GM19099 (cell line): ENCODE results near the gene ZNF593OS.

ENCODE experiments used
- POLR2A ChIP-seq: IDR thresholded peaks from 3 replicates; pipeline ENCODE4 v1.6.1; 2011; ENCODE audit warnings: low read depth; ENCODE audit not compliant: insufficient read length; ENCODE audit errors: extremely low read depth

The ZNF593OS gene

DNA sequence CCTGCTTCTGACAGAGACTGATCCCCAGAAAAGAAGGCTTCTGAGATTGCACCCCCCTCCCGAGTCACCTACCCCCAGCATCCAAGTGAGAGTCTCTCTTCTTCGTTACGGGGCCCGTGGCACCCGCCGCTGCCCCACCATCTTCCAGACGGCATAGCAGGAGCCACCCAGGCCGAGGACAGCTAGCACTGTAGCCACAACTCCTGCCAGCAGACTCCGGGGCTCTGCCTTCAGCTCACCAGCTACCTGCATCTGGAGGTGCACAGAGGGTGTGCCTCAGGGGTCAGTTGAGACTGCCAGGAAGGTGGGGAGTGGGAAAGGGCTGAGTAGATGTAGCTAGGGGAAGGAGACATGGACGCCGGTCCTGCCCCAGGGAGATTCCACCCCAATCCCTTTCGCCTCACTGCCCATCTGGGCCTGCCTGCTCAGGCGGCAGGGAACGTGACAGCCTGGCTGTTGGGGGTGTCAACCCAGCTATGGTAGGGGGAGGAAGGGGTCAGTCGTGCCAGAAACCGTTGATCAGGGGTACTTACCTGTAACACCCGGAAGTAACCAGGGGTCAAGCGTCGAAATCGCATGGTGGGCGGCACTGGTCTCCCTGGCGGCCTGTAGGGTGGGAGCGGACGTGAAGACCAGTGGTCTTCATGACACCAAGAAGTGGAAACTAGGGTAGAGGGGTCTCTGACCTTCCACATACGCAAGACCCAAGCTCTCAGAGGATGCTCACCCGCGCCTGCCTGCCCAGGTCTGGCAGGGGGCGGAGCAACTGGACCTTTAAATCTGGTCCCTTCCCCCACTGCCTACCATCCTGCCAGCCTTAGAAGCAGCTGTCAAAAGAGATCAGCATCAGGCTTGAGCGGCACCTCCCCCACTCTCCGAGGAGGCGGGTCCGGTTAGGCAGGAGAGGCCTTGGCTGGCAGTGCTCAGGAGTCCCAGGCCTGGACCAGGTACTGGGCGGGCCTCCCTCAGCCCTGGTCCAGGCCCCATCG is at the start of gene ZNF593OS:
Gene ZNF593OS, minus strand, starts transcription at position 749 of the 989 bp plus-strand sequence. Its CDS starts 171 bp downstream, at position 578.
- no peak for TF ChIP-seq POLR2A

DNA sequence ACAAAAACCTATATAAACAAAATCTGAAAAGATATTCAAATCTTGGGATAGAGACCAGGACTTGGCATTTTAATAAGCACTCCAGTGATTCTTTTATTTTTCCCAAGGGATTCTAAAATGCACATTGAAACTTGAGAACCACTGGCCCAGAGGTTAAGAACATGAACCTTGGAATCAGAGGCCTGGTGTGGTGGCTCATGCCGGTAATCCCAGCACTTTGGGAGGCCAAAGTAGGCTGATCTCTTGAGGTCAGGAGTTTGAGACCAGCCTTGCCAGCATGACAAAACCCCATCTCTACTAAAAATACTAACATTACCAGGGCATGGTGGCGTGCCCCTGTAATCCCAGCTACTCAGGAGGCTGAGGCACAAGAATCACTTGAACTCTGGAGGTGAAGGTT is 49.5 kb upstream of the ZNF593OS start:
- TF ChIP-seq POLR2A = no peak

- no peak for TF ChIP-seq POLR2A
These were observed 48.7 kb upstream of the ZNF593OS start for GRCh38 chr1:26220199-26220912.

GRCh38 chr1:26218906-26219494 is 47.4 kb upstream of the ZNF593OS start:
- TF ChIP-seq POLR2A = no peak

- TF ChIP-seq POLR2A = no peak
These were observed 43.6 kb upstream of the ZNF593OS start for GRCh38 chr1:26215246-26215645.

DNA sequence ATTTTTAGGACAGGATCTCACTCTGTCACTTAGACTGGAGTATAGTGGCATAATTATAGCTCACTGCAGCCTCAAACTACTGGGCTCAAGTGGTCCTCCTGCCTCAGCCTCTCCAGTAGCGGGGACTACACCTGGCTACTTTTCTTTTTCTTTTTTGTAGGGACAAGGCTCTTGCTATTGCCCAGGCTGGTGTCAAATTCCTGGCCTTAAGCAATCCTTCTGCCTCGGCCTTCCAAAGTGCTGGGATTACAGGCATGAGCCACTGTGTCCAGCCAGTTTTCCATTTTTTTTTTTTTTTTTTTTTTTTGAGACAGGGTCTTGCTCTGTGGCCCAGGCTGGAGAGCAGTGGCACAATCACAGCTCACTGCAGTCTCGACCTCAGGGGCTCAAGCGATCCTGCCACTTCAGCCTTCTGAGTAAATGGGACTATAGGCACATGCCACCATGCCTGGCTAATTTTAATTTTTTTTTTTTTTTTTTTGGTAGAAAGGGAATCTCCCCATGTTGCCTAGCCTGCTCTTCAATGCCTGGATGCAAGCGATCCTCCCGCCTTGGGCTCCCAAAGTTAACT is 41.8 kb upstream of the ZNF593OS start:
- TF ChIP-seq POLR2A = no peak

- no peak for TF ChIP-seq POLR2A
These were observed 41.1 kb upstream of the ZNF593OS start for GRCh38 chr1:26212726-26213125.

- no peak for TF ChIP-seq POLR2A
These were observed 38.7 kb upstream of the ZNF593OS start for GRCh38 chr1:26210147-26210870.

DNA sequence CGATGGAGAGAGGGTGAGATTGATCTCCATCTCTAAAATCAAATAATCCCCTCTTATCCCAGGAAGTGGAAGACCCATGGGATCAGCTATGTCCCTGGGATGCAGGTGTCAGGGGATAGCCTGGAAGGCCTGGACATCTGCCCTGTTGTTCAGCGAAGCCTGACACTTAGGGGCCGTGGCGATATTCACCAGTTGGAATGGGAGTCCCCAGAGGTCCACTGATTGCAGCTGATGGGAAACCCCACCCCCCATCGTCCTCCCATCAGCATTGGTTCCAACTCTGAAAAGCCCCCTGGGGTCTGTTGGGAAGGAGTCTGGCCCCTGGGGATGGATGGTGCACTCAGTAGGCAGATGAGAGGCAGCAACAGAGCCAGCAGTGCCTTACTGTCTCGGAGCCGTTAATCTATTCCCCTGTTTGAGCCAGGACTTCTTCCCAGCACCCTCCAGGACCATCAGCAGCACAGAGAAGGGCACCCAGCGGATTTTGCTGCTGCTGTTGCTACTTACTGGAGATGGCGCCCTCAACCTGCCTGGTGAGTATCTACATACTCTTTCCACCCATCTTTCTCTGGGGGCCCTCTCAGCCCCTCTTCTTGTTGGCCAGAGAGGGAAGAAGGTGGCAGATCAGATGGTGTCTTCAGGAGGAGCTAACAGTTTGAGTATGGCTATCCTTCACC is 32.1 kb upstream of the ZNF593OS start:
- no peak for TF ChIP-seq POLR2A

GRCh38 chr1:26200413-26200812 is 28.8 kb upstream of the ZNF593OS start:
- TF ChIP-seq POLR2A = no peak

DNA sequence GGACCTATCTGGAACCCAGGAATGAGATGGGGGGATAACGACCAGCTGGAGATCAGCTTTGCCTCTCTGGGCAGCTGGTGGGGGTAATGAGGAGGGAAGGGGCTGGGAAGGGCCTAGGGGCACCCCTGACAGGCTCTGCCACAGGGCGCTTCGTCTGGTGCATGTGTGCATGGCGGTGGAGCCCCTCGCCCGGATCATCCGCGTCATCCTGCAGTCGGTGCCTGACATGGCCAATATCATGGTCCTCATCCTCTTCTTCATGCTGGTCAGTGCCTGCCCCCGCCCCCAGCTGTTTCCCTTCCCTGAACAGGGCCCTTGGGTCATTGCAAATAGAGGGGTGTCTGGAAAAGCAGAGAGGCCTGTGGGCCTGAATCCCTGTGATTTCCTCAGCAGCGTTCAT is 26.2 kb upstream of the ZNF593OS start:
- no peak for TF ChIP-seq POLR2A

- no peak for TF ChIP-seq POLR2A
These were observed 25.7 kb upstream of the ZNF593OS start for GRCh38 chr1:26197301-26197700.

- no peak for TF ChIP-seq POLR2A
These were observed 24.2 kb upstream of the ZNF593OS start for GRCh38 chr1:26195805-26196204.

- TF ChIP-seq POLR2A = no peak
These were observed 20.1 kb upstream of the ZNF593OS start for GRCh38 chr1:26191739-26192138.

DNA sequence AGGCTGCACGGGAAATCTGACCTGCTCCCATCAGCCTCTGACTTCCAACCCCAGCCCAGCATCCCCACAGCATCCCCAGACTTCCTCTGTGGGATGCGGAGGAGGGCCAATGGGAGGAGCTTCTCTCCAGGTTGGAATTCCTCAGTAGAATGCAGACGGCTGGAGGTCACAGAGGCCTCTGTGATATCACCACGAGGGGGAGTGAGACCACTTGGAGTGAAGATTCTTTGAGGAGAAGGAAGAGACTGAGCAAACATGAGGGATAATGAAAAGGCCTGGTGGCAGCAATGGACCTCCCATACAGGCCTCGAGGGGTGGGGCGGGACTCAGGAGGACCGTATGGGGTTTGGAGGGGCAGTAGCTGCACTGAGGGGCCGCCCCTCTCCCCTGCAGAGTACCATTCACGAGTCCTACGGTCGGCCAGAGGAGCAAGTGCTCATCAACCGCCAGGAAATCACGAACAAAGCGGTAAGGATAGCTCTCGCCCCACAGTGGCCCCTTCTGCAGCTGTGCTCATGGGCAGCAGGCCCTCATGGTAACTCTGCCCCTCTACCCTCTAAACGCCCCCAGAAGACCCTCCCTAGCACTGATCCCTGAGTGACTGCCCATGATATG is 18.8 kb upstream of the ZNF593OS start, which contains the start of gene CATSPER4:
Gene CATSPER4, plus strand, starts transcription at position 230 of the 615 bp plus-strand sequence. Its CDS starts 26 bp downstream, at position 256.
- TF ChIP-seq POLR2A = no peak
